ENCODE measurements around the gene MAP7D3.

MAP7D3 gene

GRCh38 chrX:136266828-136267227 is 15.6 kb upstream of the MAP7D3 start (continued):
- TF ChIP-seq PATZ1 (CRISPR knock-in tag; IDR thresholded peaks at IDR 0.05; ENCODE audit: borderline replicate concordance) (no peak), CSDC2 (CRISPR knock-in tag; IDR thresholded peaks at IDR 0.05) (no peak), ISL1 (CRISPR knock-in tag; IDR thresholded peaks at IDR 0.05) (no peak), POU6F1 (CRISPR knock-in tag; IDR thresholded peaks at IDR 0.05; ENCODE audit: borderline replicate concordance, low read depth) (no peak), RARB (CRISPR knock-in tag; IDR thresholded peaks at IDR 0.05) (no peak), PPARA (CRISPR knock-in tag; IDR thresholded peaks at IDR 0.05; ENCODE audit: borderline replicate concordance) (no peak), ZFP3 (CRISPR knock-in tag; IDR thresholded peaks at IDR 0.05) (no peak)
- TF ChIP-seq, protein P1, sequence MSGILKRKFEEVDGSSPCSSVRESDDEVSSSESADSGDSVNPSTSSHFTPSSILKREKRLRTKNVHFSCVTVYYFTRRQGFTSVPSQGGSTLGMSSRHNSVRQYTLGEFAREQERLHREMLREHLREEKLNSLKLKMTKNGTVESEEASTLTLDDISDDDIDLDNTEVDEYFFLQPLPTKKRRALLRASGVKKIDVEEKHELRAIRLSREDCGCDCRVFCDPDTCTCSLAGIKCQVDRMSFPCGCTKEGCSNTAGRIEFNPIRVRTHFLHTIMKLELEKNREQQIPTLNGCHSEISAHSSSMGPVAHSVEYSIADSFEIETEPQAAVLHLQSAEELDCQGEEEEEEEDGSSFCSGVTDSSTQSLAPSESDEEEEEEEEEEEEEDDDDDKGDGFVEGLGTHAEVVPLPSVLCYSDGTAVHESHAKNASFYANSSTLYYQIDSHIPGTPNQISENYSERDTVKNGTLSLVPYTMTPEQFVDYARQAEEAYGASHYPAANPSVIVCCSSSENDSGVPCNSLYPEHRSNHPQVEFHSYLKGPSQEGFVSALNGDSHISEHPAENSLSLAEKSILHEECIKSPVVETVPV (CRISPR knock-in tag; IDR thresholded peaks at IDR 0.05), result no peak

DNA sequence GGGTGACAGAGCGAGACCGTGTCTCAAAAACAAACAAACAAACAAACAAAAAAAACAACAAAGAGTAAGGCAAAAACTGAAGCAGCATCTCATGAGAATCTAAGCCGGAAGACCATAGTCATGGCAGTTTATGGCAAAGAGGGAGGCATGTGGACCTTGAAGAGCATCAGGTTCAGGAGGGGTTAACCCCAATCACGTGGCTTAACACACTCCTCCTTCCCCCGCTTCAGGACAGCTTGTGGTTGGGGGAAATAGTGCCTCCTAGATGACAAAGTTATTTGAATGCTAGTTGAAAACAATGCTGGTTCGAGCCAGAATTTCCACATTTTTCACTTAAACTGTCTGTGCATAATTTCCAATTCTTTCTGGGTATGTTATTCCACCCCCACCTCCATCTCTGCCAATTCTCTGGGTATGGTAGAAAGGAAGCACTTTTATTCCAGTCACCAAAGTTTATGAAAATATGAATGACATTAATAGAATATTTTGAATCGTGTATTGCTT is 11.7 kb upstream of the MAP7D3 start:
- no peak for ATAC-seq
- TF ChIP-seq ZC3H10 (CRISPR knock-in tag; IDR thresholded peaks at IDR 0.05) (no peak), RARB (CRISPR knock-in tag; IDR thresholded peaks at IDR 0.05) (no peak), POU6F1 (CRISPR knock-in tag; IDR thresholded peaks at IDR 0.05; ENCODE audit: borderline replicate concordance, low read depth) (no peak), CSDC2 (CRISPR knock-in tag; IDR thresholded peaks at IDR 0.05) (no peak), ZNF70 (CRISPR knock-in tag; IDR thresholded peaks at IDR 0.05) (no peak), ZNF565 (CRISPR knock-in tag; conservative IDR thresholded peaks at IDR 0.05; ENCODE audit: low read depth) (no peak), TCF4 (CRISPR knock-in tag; IDR thresholded peaks at IDR 0.05; ENCODE audit: borderline replicate concordance) (no peak), TOX (CRISPR knock-in tag; IDR thresholded peaks at IDR 0.05; ENCODE audit: borderline replicate concordance) (no peak), PATZ1 (CRISPR knock-in tag; IDR thresholded peaks at IDR 0.05; ENCODE audit: borderline replicate concordance) (no peak), ESRRG (CRISPR knock-in tag; IDR thresholded peaks at IDR 0.05) (no peak), ARNTL (CRISPR knock-in tag; IDR thresholded peaks at IDR 0.05; ENCODE audit: borderline replicate concordance, low read depth) (no peak), GLIS3 (CRISPR knock-in tag; IDR thresholded peaks at IDR 0.05) (no peak), BACH2 (CRISPR knock-in tag; IDR thresholded peaks at IDR 0.05; ENCODE audit: borderline replicate concordance) (no peak), ISL1 (CRISPR knock-in tag; IDR thresholded peaks at IDR 0.05) (no peak), SNAI2 (CRISPR knock-in tag; IDR thresholded peaks at IDR 0.05) (no peak), TSHZ2 (CRISPR knock-in tag; IDR thresholded peaks at IDR 0.05) (no peak)
- TF ChIP-seq, protein P1 (CRISPR knock-in tag; IDR thresholded peaks at IDR 0.05), result no peak
- TF ChIP-seq, protein P2, sequence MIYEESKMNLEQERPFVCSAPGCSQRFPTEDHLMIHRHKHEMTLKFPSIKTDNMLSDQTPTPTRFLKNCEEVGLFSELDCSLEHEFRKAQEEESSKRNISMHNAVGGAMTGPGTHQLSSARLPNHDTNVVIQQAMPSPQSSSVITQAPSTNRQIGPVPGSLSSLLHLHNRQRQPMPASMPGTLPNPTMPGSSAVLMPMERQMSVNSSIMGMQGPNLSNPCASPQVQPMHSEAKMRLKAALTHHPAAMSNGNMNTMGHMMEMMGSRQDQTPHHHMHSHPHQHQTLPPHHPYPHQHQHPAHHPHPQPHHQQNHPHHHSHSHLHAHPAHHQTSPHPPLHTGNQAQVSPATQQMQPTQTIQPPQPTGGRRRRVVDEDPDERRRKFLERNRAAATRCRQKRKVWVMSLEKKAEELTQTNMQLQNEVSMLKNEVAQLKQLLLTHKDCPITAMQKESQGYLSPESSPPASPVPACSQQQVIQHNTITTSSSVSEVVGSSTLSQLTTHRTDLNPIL (CRISPR knock-in tag; IDR thresholded peaks at IDR 0.05; ENCODE audit: low read depth), result no peak

Data from SK-N-SH treated with all-trans-retinoic acid at 6 μM for 48 hours (cell line).